Bronchial epithelial cell (primary cell): ENCODE data around the gene ROR2. TPM values are rescaled to one million over a fixed set of nuclear protein-coding genes. Genes with fewer than 3 reads are reported as not detected.
A peak's percentile ranks its signal among the peaks of the same experiment; 100 is the strongest.

Experiments used
- DNase-seq: peaks from one replicate; pipeline ENCODE4 v3.0.0-alpha.2; 2010; ENCODE audit warnings: low read depth
- FAIRE-seq: peaks from 2 replicates; lab custom pipeline; 2011; peaks lifted over from hg19 to GRCh38; lab: Jason Lieb, UNC
- H3K27me3 ChIP-seq: 2 replicates; pipeline ENCODE4 v1.5.1; 2011; ENCODE audit warnings: low read length; ENCODE audit not compliant: control insufficient read depth, insufficient read depth
- H3K36me3 ChIP-seq: 2 replicates; pipeline ENCODE4 v1.5.1; 2011; ENCODE audit warnings: low read length; ENCODE audit not compliant: control insufficient read depth, insufficient read depth
- H3K4me3 ChIP-seq: 2 replicates; pipeline ENCODE4 v1.5.1; 2011; ENCODE audit warnings: mild to moderate bottlenecking, low read depth, low read length, control low read depth
- total RNA-seq: library from RNA; depleted of rRNA; stranded (reverse); fragments of >200 nt; gene quantifications from 2 replicates; pipeline ENCODE4 v1.2.1, GENCODE V29; 2014
- TF ChIP-seq, protein P1 (sequence below): IDR thresholded peaks from 2 replicates; pipeline ENCODE4 v1.5.1; 2011; ENCODE audit warnings: mild to moderate bottlenecking, moderate library complexity, low read length, control low read depth, inconsistent platforms; ENCODE audit not compliant: insufficient read depth, severe bottlenecking

Gene ROR2
- total RNA-seq, 1 donor from 2014 or later = 0.26 TPM

DNA sequence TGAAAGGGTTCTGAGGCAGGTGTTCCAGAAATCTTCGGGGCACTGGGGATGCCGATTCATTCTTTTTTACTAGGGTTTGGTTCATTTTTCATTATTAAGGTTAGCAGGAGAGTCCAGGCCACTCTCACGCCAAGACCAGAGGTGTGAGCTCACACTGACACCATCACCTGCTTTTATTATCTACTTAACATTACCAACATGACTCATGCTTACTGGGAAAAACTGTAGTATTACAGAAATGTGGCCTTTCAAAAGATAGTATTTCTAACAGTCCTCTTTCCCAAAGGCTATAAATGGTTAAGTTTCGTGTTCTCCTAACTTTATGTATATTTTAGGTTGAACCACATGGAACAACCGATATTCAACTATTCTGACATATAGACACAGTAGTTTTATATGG, 222.1 kb downstream of the ROR2 start:
- H3K36me3 ChIP-seq = no peaks in the 10 kb centered on the region
- H3K27me3 ChIP-seq = no peaks in the 10 kb centered on the region
- DNase-seq = no peak
- H3K4me3 ChIP-seq = no peak overlapping the region
- no peak for FAIRE-seq
- TF ChIP-seq, protein P1, sequence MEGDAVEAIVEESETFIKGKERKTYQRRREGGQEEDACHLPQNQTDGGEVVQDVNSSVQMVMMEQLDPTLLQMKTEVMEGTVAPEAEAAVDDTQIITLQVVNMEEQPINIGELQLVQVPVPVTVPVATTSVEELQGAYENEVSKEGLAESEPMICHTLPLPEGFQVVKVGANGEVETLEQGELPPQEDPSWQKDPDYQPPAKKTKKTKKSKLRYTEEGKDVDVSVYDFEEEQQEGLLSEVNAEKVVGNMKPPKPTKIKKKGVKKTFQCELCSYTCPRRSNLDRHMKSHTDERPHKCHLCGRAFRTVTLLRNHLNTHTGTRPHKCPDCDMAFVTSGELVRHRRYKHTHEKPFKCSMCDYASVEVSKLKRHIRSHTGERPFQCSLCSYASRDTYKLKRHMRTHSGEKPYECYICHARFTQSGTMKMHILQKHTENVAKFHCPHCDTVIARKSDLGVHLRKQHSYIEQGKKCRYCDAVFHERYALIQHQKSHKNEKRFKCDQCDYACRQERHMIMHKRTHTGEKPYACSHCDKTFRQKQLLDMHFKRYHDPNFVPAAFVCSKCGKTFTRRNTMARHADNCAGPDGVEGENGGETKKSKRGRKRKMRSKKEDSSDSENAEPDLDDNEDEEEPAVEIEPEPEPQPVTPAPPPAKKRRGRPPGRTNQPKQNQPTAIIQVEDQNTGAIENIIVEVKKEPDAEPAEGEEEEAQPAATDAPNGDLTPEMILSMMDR = no peak

DNA sequence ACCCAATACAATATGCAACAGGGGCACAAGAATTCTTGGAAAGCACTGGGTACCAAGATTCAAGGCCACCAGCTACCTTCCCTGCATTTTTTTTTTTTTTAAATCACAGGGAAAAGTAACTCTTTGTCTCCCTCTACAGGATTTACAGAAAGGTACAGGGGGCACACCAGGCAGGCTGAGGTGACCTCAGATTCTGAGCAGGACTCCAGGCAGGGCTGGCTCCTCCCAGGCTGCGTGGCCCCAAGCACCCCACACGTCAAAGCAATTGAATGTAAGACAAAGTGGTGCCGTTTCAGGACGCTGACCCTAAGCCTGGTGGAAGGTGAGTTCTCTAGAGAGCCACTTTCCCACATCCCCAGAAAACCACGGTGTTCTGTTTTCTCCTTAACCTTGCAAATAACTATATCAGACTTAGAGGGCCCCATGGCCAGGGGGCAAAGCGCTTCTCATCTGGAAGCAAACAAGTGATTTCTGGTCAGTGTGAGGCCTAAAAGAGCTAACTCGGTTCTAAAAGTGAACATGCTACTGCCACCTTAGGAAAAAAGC, 222.6 kb downstream of the ROR2 start:
- no peaks in the 10 kb centered on the region for H3K36me3 ChIP-seq
- no peak for FAIRE-seq
- H3K27me3 ChIP-seq = no peaks in the 10 kb centered on the region
- peak; percentile 53 for DNase-seq
- TF ChIP-seq, protein P1 = peak; percentile 66
- H3K4me3 ChIP-seq = no peak overlapping the region

DNA sequence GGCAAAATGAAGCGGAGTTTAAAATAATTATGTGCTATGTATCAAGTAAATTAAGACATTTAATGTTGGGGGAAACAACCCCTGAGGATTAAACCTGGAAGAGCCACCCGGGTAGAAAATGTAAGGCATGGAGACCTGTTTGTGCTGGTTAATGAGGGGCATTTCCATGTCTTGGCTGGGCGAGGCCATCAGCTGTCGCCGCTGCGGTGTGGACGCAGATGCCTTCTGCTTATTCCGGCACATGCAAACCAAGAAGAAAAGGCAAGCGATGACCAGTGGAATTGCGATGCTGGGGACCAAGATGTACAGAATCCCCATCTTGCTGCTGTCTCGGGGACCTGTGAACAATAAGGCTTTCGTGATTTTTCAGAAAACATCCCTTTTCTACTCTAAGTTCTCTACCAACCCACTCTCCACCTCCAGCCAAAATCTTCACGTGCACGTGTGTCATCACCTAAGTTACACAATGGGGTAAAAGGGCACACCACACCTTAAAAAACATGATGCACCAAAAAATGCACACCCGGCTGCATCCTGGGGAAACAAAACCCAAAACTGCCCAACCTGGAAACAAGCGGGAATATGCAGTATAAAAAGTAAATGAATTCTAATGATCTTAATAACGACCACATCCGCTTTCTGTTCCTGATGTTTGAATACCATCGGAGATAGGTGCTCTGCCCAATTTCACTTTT, 223.5 kb downstream of the ROR2 start:
- H3K4me3 ChIP-seq = no peak overlapping the region
- FAIRE-seq (no peak), DNase-seq (no peak)
- H3K36me3 ChIP-seq = no peaks in the 10 kb centered on the region
- TF ChIP-seq, protein P1 = no peak
- no peaks in the 10 kb centered on the region for H3K27me3 ChIP-seq

DNA sequence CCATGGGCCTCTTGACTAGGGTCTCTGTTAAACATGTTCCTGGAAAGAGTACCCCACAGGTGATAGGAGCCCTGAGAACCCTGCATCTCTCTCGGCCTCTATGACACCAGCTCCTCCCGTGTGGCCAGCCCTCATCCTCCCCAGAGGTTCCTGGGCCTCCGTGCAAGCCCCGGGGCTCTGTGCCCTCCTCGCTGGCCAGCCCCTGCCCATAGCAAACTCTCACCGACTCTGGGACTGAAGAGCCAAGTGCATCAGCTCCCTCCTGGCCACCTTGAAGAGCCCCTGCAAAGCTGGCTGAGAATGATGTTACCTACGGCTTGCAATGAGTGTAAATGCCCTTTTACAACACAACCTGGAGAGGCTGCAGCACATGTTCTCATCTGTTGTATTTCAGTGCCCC, 224.4 kb downstream of the ROR2 start:
- FAIRE-seq (no peak), DNase-seq (no peak)
- Histone ChIP-seq H3K36me3 (no peaks in the 10 kb centered on the region), H3K4me3 (no peak overlapping the region), H3K27me3 (no peaks in the 10 kb centered on the region)
- TF ChIP-seq, protein P1 = no peak

DNA sequence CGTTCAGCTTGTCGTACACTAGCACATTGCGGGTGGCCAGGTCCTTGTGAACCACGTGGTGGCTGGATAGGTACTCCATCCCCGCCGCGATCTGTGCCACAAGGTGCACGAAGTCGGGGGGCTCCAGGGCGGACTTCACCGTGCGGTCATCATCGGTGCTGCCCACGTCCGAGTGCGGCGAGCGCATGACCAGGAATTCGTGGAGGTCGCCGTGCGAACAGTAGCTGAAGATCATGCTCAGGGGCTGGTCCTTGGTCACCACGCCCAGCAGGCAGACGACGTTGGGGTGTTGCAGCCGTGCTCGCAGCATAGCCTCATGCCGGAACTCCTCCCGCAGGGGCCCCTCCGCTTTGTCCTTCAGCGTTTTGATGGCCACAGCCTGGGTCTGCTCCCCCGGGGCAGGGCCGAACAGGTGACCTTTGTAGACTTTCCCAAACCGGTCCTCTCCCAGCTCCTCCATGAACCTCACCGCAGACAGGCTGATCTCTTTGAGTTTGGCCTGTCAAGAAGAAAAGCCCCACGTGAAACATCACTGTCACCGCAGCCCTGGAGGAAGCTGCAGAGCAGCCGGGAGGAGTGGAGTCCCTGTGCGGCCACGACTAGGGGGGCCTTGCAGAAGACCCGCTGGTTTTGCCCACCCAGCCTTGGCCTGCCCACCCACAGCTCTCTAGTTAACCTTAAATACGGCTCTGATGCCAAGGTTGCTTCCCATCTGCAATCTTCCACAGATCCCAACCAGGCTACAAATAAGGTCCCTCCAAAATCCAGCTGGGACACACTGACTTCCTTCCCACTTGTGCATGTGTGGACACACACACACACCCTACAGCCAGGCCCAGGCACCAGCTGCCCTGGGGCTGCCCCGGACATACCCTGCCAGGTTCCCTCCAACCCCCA, 225.2 kb downstream of the ROR2 start:
- no peaks in the 10 kb centered on the region for H3K36me3 ChIP-seq
- TF ChIP-seq, protein P1 = no peak
- no peaks in the 10 kb centered on the region for H3K27me3 ChIP-seq
- DNase-seq = no peak
- no peak for FAIRE-seq
- no peak overlapping the region for H3K4me3 ChIP-seq
